ENCODE results near the gene SLC15A4.

SLC15A4 gene

GRCh38 chr12:128794661-128795529, 28.9 kb downstream of the SLC15A4 start:
- DNase-seq (ENCODE audit: low spot score): no peak

- DNase-seq (ENCODE audit: low spot score): no peak
Measured at GRCh38 chr12:128793701-128794100, 30.1 kb downstream of the SLC15A4 start.

- no peak for DNase-seq (ENCODE audit: low spot score)
Measured at GRCh38 chr12:128792881-128793280, 30.9 kb downstream of the SLC15A4 start.

- DNase-seq (ENCODE audit: low spot score): no peak
Measured at GRCh38 chr12:128792398-128792797, 31.4 kb downstream of the SLC15A4 start.

- DNase-seq (ENCODE audit: low spot score): no peak
Measured at GRCh38 chr12:128791395-128792322, 32.1 kb downstream of the SLC15A4 start.

GRCh38 chr12:128790653-128791373, 32.9 kb downstream of the SLC15A4 start:
- no peak for DNase-seq (ENCODE audit: low spot score)

GRCh38 chr12:128790221-128790620, 33.5 kb downstream of the SLC15A4 start:
- no peak for DNase-seq (ENCODE audit: low spot score)

GRCh38 chr12:128789356-128789929, 34.3 kb downstream of the SLC15A4 start:
- no peak for DNase-seq (ENCODE audit: low spot score)

GRCh38 chr12:128787827-128788226, 35.9 kb downstream of the SLC15A4 start:
- DNase-seq (ENCODE audit: low spot score): no peak

GRCh38 chr12:128786741-128787391, 36.9 kb downstream of the SLC15A4 start:
- no peak for DNase-seq (ENCODE audit: low spot score)

GRCh38 chr12:128784030-128784760, 39.6 kb downstream of the SLC15A4 start:
- no peak for DNase-seq (ENCODE audit: low spot score)

- no peak for DNase-seq (ENCODE audit: low spot score)
Measured at GRCh38 chr12:128783129-128783574, 40.6 kb downstream of the SLC15A4 start.

- DNase-seq (ENCODE audit: low spot score): no peak
Measured at GRCh38 chr12:128779901-128780300, 43.9 kb downstream of the SLC15A4 start.

- no peak for DNase-seq (ENCODE audit: low spot score)
Measured at GRCh38 chr12:128772249-128772648, 51.5 kb downstream of the SLC15A4 start.

GRCh38 chr12:128771681-128772080, 52.1 kb downstream of the SLC15A4 start:
- DNase-seq (ENCODE audit: low spot score): no peak

GRCh38 chr12:128767518-128767917, 56.2 kb downstream of the SLC15A4 start:
- DNase-seq (ENCODE audit: low spot score): no peak

GRCh38 chr12:128766738-128767501, 56.8 kb downstream of the SLC15A4 start:
- DNase-seq (ENCODE audit: low spot score): no peak

GRCh38 chr12:128763395-128763794, 60.4 kb downstream of the SLC15A4 start:
- no peak for DNase-seq (ENCODE audit: low spot score)

- DNase-seq (ENCODE audit: low spot score): no peak
Measured at GRCh38 chr12:128761379-128761790, 62.4 kb downstream of the SLC15A4 start.

GRCh38 chr12:128755566-128755965, 68.2 kb downstream of the SLC15A4 start:
- DNase-seq (ENCODE audit: low spot score): no peak
